Measurements from ENCODE around the gene TTLL11.

- TF ChIP-seq, protein P1, sequence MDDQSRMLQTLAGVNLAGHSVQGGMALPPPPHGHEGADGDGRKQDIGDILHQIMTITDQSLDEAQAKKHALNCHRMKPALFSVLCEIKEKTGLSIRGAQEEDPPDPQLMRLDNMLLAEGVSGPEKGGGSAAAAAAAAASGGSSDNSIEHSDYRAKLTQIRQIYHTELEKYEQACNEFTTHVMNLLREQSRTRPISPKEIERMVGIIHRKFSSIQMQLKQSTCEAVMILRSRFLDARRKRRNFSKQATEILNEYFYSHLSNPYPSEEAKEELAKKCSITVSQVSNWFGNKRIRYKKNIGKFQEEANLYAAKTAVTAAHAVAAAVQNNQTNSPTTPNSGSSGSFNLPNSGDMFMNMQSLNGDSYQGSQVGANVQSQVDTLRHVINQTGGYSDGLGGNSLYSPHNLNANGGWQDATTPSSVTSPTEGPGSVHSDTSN (IDR thresholded peaks at IDR 0.05) = no peak
- TF ChIP-seq POLR2AphosphoS5 (IDR thresholded peaks at IDR 0.05; ENCODE audit: low read depth, low read length) (no peak), EP300 (IDR thresholded peaks at IDR 0.05; ENCODE audit: borderline replicate concordance in 1 of 2, low read depth in 1 of 2, low read length in 1 of 2) (no peak), RCOR1 (IDR thresholded peaks at IDR 0.05; ENCODE audit: low read length) (no peak), RXRA (IDR thresholded peaks at IDR 0.05; ENCODE audit: borderline replicate concordance, low read depth) (no peak), TAF1 (IDR thresholded peaks at IDR 0.05; ENCODE audit: borderline replicate concordance, low read depth, low read length) (no peak), USF2 (IDR thresholded peaks at IDR 0.05; ENCODE audit: borderline replicate concordance, low read depth, low read length) (no peak), FOXM1 (IDR thresholded peaks at IDR 0.05; ENCODE audit: low read depth) (no peak), FOSL2 (IDR thresholded peaks at IDR 0.05; ENCODE audit: borderline replicate concordance, low read depth) (no peak), RFX5 (IDR thresholded peaks at IDR 0.05; ENCODE audit: low read length) (no peak), CHD2 (IDR thresholded peaks at IDR 0.05; ENCODE audit: low read length, partially characterized antibody) (no peak)
- TF ChIP-seq, protein P2, sequence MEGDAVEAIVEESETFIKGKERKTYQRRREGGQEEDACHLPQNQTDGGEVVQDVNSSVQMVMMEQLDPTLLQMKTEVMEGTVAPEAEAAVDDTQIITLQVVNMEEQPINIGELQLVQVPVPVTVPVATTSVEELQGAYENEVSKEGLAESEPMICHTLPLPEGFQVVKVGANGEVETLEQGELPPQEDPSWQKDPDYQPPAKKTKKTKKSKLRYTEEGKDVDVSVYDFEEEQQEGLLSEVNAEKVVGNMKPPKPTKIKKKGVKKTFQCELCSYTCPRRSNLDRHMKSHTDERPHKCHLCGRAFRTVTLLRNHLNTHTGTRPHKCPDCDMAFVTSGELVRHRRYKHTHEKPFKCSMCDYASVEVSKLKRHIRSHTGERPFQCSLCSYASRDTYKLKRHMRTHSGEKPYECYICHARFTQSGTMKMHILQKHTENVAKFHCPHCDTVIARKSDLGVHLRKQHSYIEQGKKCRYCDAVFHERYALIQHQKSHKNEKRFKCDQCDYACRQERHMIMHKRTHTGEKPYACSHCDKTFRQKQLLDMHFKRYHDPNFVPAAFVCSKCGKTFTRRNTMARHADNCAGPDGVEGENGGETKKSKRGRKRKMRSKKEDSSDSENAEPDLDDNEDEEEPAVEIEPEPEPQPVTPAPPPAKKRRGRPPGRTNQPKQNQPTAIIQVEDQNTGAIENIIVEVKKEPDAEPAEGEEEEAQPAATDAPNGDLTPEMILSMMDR (IDR thresholded peaks at IDR 0.05) = no peak
Observed at GRCh38 chr9:121938621-121939020, 154.5 kb downstream of the TTLL11 start.

Measured in SK-N-SH (cell line).